ENCODE results near the gene PLCL1. TPM values are rescaled to one million over a fixed set of nuclear protein-coding genes. Genes with fewer than 3 reads are reported as not detected.

The PLCL1 gene
- total RNA-seq, 2 donors from 2014 or later: 25.6 to 26.2 TPM

DNA sequence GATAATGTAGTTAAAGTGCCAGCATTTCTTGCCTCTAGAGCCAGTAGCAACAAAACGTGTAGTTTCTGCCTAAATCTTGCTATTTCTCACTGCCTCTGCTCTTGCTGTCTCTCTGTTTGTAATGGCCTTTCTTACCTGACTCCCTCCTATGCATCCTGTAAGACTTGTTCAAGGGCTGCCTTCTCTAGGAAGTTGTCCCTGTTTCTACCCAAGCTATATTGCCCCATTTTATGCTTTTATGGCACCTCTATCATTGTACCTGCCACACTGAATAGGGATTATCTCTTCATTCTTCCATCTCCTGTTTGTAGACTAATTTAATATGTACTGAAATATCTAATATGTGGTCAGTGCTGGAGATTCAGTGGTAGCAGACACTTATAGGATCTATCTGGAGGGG is 49.2 kb downstream of the PLCL1 start:
- Histone ChIP-seq H3K27ac (no peak overlapping the region), H3K27me3 (replicated peaks; ENCODE audit: insufficient read depth) (no peaks in the 10 kb centered on the region), H3K36me3 (no peaks in the 10 kb centered on the region), H3K4me3 (no peak overlapping the region), H3K4me1 (ENCODE audit: control insufficient read depth in 1 of 2, low read depth in 2 of 2) (peaks cover 0 to 43% of the 10 kb centered on the region in 2 donors), H3K9me3 (peaks cover 2% of the 10 kb centered on the region)
- no peak for DNase-seq (ENCODE audit: low spot score)
- ATAC-seq (ENCODE audit: insufficient number of reproducible peaks, low FRiP score, low read depth): no peak
- TF ChIP-seq, protein P1, sequence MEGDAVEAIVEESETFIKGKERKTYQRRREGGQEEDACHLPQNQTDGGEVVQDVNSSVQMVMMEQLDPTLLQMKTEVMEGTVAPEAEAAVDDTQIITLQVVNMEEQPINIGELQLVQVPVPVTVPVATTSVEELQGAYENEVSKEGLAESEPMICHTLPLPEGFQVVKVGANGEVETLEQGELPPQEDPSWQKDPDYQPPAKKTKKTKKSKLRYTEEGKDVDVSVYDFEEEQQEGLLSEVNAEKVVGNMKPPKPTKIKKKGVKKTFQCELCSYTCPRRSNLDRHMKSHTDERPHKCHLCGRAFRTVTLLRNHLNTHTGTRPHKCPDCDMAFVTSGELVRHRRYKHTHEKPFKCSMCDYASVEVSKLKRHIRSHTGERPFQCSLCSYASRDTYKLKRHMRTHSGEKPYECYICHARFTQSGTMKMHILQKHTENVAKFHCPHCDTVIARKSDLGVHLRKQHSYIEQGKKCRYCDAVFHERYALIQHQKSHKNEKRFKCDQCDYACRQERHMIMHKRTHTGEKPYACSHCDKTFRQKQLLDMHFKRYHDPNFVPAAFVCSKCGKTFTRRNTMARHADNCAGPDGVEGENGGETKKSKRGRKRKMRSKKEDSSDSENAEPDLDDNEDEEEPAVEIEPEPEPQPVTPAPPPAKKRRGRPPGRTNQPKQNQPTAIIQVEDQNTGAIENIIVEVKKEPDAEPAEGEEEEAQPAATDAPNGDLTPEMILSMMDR (IDR thresholded peaks at IDR 0.05): no peak

DNA sequence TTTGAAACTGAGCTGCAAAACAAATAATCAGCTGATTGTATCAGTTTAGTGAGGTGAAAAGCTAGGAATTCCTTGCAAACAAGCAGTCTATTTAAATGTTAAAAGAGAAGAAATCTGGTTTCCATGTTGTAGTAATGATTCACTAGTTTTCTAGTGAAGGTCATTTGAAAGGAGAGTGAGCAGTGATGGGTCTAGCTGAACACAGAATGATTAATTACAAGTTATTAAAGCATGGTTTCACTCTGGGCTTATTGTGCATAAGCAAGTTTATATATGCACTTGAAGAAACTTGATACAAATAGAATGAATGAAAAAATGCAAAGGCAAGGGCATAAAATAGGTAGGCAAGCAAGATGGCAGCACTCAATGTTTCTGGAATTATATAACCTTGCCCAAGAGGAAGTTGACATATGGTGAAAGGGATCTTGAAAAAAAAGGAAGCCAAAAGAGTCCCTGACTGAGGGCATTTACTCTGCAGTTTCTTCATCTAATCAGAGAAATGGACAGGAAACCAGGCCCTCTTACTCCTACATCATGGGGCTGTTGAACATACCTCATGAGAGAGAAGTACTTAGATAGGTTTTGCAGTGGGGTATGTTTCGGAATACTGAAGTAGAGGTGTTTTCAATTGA is 53.2 kb downstream of the PLCL1 start:
- no peak overlapping the region for H3K27ac ChIP-seq
- no peak overlapping the region for H3K4me3 ChIP-seq
- DNase-seq (ENCODE audit: low spot score) (no peak), ATAC-seq (ENCODE audit: insufficient number of reproducible peaks, low FRiP score, low read depth) (no peak)
- H3K4me1 ChIP-seq (ENCODE audit: control insufficient read depth in 1 of 2, low read depth in 2 of 2): peaks cover 0 to 25% of the 10 kb centered on the region in 2 donors
- H3K9me3 ChIP-seq: peaks cover 8% of the 10 kb centered on the region
- no peaks in the 10 kb centered on the region for H3K27me3 ChIP-seq (replicated peaks; ENCODE audit: insufficient read depth)
- no peaks in the 10 kb centered on the region for H3K36me3 ChIP-seq
- TF ChIP-seq, protein P1 (IDR thresholded peaks at IDR 0.05): no peak

DNA sequence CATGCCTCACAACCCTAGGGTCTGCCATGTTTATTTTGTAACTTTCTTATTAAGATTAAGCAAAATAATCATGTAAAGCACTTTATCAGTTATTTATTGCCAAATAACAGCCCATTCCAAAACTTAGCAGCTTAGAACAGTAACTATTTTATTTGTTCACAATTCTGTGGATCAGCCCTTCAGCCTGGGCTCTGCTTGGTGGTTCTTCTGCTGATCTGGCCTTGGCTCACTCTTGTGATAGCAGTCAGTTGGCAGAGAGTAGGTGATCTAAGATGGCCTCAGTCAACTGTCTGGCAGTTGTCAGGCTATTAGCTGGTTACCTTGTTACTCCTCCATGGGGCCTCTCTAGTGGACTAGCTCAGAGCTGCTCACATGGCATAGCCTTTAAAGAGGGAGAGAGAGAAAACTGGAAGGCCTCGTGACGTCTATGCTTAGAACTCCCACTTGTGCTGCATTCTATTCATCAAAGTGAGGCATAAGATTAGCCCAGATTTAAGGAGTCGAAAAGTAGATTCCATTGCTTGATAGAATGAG is 54.3 kb downstream of the PLCL1 start:
- Histone ChIP-seq H3K27me3 (replicated peaks; ENCODE audit: insufficient read depth) (no peaks in the 10 kb centered on the region), H3K36me3 (no peaks in the 10 kb centered on the region), H3K9me3 (peaks cover 8% of the 10 kb centered on the region), H3K4me3 (no peak overlapping the region), H3K27ac (no peak overlapping the region), H3K4me1 (ENCODE audit: control insufficient read depth in 1 of 2, low read depth in 2 of 2) (peaks cover 0 to 22% of the 10 kb centered on the region in 2 donors)
- ATAC-seq (ENCODE audit: insufficient number of reproducible peaks, low FRiP score, low read depth) (no peak), DNase-seq (ENCODE audit: low spot score) (no peak)
- TF ChIP-seq, protein P1 (IDR thresholded peaks at IDR 0.05): no peak

DNA sequence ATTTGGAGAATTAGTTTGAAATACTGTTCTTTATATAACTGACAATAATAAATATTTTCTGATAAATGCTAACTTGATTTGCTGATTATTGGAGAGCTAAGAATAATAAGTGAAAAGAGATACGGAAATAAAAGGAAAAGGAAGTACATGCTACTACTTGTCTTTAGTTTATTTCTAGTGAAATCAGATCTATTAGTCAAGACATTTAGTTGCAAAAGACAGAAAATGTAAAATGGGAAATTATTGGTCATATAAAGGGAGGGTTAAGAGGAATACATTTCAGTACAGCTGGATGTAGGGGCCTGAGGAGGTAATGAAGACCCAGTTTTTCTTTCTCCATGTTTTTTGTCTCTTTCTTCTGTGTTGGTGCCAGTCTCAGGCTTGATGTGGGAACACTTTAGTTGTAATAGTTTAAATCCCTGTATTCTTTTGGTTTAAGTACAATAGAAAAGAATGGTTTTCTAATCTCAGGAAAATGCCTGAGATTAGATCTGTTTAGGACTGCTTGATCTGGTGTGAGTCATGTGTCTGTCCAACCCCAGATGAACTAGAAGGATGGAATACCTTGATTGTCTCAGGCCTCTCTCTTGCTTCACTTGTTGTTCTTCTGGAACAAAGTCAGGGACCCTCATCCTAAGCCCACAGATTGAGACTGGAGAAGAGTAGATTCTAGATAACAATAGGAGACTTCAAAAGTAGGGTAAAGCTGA is 58.0 kb downstream of the PLCL1 start:
- Histone ChIP-seq H3K4me1 (ENCODE audit: control insufficient read depth in 1 of 2, low read depth in 2 of 2) (peaks cover 3 to 28% of the 10 kb centered on the region in 2 donors), H3K9me3 (peaks cover 8% of the 10 kb centered on the region)
- TF ChIP-seq, protein P1 (IDR thresholded peaks at IDR 0.05): no peak

DNA sequence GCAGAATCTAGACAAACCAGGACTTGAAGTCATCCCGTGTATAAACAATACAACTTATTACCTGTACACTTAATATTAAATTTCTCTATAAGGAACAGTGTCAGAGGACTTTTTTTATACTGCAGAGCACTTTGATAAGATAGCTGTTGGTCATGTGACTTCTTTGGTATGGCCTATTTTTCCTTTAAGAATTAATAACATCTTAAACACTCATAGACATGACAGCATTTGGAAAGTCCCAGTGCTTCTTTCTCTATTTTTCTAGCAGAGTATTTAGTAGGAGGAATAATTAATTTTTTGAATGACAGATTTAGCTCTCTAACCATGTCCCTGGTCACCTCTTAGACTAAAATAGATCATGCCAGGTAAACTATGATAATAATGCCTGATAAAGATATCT is 59.4 kb downstream of the PLCL1 start:
- Histone ChIP-seq H3K27ac (no peak overlapping the region), H3K36me3 (no peaks in the 10 kb centered on the region), H3K9me3 (peaks cover 4% of the 10 kb centered on the region), H3K27me3 (replicated peaks; ENCODE audit: insufficient read depth) (no peaks in the 10 kb centered on the region), H3K4me3 (no peak overlapping the region), H3K4me1 (ENCODE audit: control insufficient read depth in 1 of 2, low read depth in 2 of 2) (peaks cover 3 to 28% of the 10 kb centered on the region in 2 donors)
- TF ChIP-seq, protein P1 (IDR thresholded peaks at IDR 0.05): no peak
- DNase-seq (ENCODE audit: low spot score) (no peak), ATAC-seq (ENCODE audit: insufficient number of reproducible peaks, low FRiP score, low read depth) (no peak)

More for the DNA sequence above, 58.0 kb downstream of the PLCL1 start:
- no peak overlapping the region for H3K27ac ChIP-seq
- H3K36me3 ChIP-seq: no peaks in the 10 kb centered on the region
- no peak overlapping the region for H3K4me3 ChIP-seq
- H3K27me3 ChIP-seq (replicated peaks; ENCODE audit: insufficient read depth): no peaks in the 10 kb centered on the region
- DNase-seq (ENCODE audit: low spot score): no peak
- no peak for ATAC-seq (ENCODE audit: insufficient number of reproducible peaks, low FRiP score, low read depth)
